Endothelial cell of umbilical vein (primary cell): ENCODE measurements around the gene CANT1. TPM values are rescaled to one million over a fixed set of nuclear protein-coding genes. Genes with fewer than 3 reads are reported as not detected.

Experiments used
- BruUV-seq: library from RNA; stranded (reverse); fragments of 400-500 nt; replicated peaks from 2 replicates; lab custom pipeline; 2021; lab: Mats Ljungman, UMichigan
- CTCF ChIA-PET: fragments of 300-600, 350-600 bp; sonication (Branson Sonifier 250); formaldehyde crosslinking; loops from one replicate; lab custom pipeline; 2021; ENCODE audit warnings: antibody characterized with exemption, inconsistent platforms; lab: Charles Lee
- POLR2A ChIA-PET: fragments of 300-600, 350-600 bp; sonication (Branson Sonifier 250); formaldehyde crosslinking; loops from one replicate; lab custom pipeline; 2021; ENCODE audit warnings: antibody characterized with exemption, inconsistent platforms; lab: Charles Lee
- DNase-seq: peaks from one replicate; pipeline ENCODE4 v3.0.0-alpha.2; 2011; ENCODE audit warnings: low read depth, low spot score
- FAIRE-seq: peaks from 2 replicates; lab custom pipeline; 2011; peaks lifted over from hg19 to GRCh38; lab: Jason Lieb, UNC
- H2AFZ ChIP-seq: 2 replicates; pipeline ENCODE4 v1.6.0; 2012; ENCODE audit warnings: low read depth, low read length, control low read depth, inconsistent platforms
- H3K27ac ChIP-seq: 2 replicates; pipeline ENCODE4 v1.5.1; 2011; ENCODE audit warnings: low read depth, mild to moderate bottlenecking, control low read depth, low read length, moderate library complexity; ENCODE audit not compliant: insufficient read depth
- H3K27me3 ChIP-seq, 2 experiments: 2 replicates each; pipeline versions ENCODE4 v1.6.0 to v1.6.1; 2011; ENCODE audit warnings: low read length in 2 of 2, mixed read lengths in 1 of 2; ENCODE audit not compliant: control insufficient read depth in 2 of 2, insufficient read depth in 2 of 2
- H3K36me3 ChIP-seq, 2 experiments: 2 replicates in 1 of 2; 3 replicates in 1 of 2; pipeline ENCODE4 v1.5.1; 2011; ENCODE audit warnings: low read length in 2 of 2, mild to moderate bottlenecking in 1 of 2, moderate library complexity in 1 of 2; ENCODE audit not compliant: control insufficient read depth in 2 of 2, insufficient read depth in 2 of 2; ENCODE audit errors: extremely low read depth in 1 of 2
- H3K4me1 ChIP-seq: 3 replicates; pipeline ENCODE4 v1.5.1; 2011; ENCODE audit warnings: mild to moderate bottlenecking, low read length; ENCODE audit not compliant: control insufficient read depth, insufficient read depth; ENCODE audit errors: extremely low read depth
- H3K4me2 ChIP-seq: 2 replicates; pipeline ENCODE4 v1.6.1; 2011; ENCODE audit warnings: low read length, control low read depth, mixed read lengths; ENCODE audit not compliant: insufficient read depth
- H3K4me3 ChIP-seq, 3 experiments: fragments of 200-600 bp in 1 of 3; sonication (generic), shearing (Covaris generic) in 1 of 3; replicated peaks in 1 of 3; 2 replicates each; pipeline ENCODE4 v1.5.1; 2011 to 2016; ENCODE audit warnings: control low read depth in 3 of 3, low read length in 3 of 3, mild to moderate bottlenecking in 2 of 3, inconsistent platforms in 1 of 3, low read depth in 1 of 3, moderate library complexity in 1 of 3; ENCODE audit not compliant: insufficient read depth in 1 of 3
- H3K79me2 ChIP-seq: 2 replicates; pipeline ENCODE4 v1.6.0; 2012; ENCODE audit warnings: low read length, inconsistent platforms; ENCODE audit not compliant: control insufficient read depth, insufficient read depth
- H3K9ac ChIP-seq: replicated peaks from 2 replicates; pipeline ENCODE3; 2011; ENCODE audit warnings: low read length, control low read depth; ENCODE audit not compliant: insufficient read depth; ENCODE audit errors: extremely low read depth
- H3K9me1 ChIP-seq: replicated peaks from 3 replicates; pipeline ENCODE4 v1.6.0; 2011; ENCODE audit warnings: mild to moderate bottlenecking, low read length; ENCODE audit not compliant: control insufficient read depth, insufficient read depth; ENCODE audit errors: extremely low read depth
- H3K9me3 ChIP-seq: replicated peaks from 2 replicates; pipeline ENCODE4 v1.5.1; 2012; ENCODE audit warnings: low read length, inconsistent platforms; ENCODE audit not compliant: control insufficient read depth, insufficient read depth
- H4K20me1 ChIP-seq: replicated peaks from 2 replicates; pipeline ENCODE3; 2011; ENCODE audit warnings: mild to moderate bottlenecking, low read length; ENCODE audit not compliant: control insufficient read depth, insufficient read depth; ENCODE audit errors: extremely low read depth
- CTCF ChIP-seq, 2 donors: IDR thresholded peaks; 1 replicate in 1 of 2; 2 replicates in 1 of 2; pipeline ENCODE4 v1.5.1; 2011; ENCODE audit warnings: low read length in 2 of 2, mild to moderate bottlenecking in 2 of 2, moderate library complexity in 2 of 2, control low read depth in 1 of 2, inconsistent platforms in 1 of 2, low read depth in 1 of 2; ENCODE audit not compliant: insufficient read depth in 1 of 2; ENCODE audit errors: extremely low read depth in 1 of 2
- EZH2 ChIP-seq: IDR thresholded peaks from 2 replicates; pipeline ENCODE4 v1.6.1; 2012; ENCODE audit warnings: borderline replicate concordance, low read depth, mild to moderate bottlenecking, moderate library complexity, low read length, inconsistent platforms; ENCODE audit not compliant: severe bottlenecking
- FOS ChIP-seq: IDR thresholded peaks from 2 replicates; pipeline ENCODE4 v1.6.1; 2011; ENCODE audit warnings: mild to moderate bottlenecking, low read length, moderate library complexity, borderline replicate concordance; ENCODE audit not compliant: insufficient read depth
- GATA2 ChIP-seq: IDR thresholded peaks from 2 replicates; pipeline ENCODE4 v1.7.0; 2011; ENCODE audit warnings: low read depth, mild to moderate bottlenecking, moderate library complexity, mixed read lengths, low read length; ENCODE audit not compliant: insufficient read length, insufficient read depth
- JUN ChIP-seq: IDR thresholded peaks from 2 replicates; pipeline ENCODE4 v1.6.1; 2011; ENCODE audit warnings: borderline replicate concordance, low read depth; ENCODE audit not compliant: insufficient read length, insufficient read depth
- MAX ChIP-seq: IDR thresholded peaks from 2 replicates; pipeline ENCODE4 v1.6.1; 2011; ENCODE audit not compliant: insufficient read depth, insufficient read length
- dilution Hi-C: fragments of 300-500 bp; cut with MboI; formaldehyde crosslinking; loops from one replicate; pipeline ENCODE4 v1.15.0; 2019; ENCODE audit warnings: low sequenced_read_pairs; ENCODE audit not compliant: extremely low pct_ligation_motif_present
- intact Hi-C: fragments of 100-400 bp; cut with micrococcal nuclease; formaldehyde crosslinking; loops from one replicate; pipeline ENCODE4 v1.10.0; 2022
- polyA plus RNA-seq, 4 experiments: library from polyadenylated mRNA; depleted of rRNA in 3 of 4; stranded (reverse) in 3 of 4; unstranded in 1 of 4; fragments of >200 nt; gene quantifications; 2 replicates each; pipeline versions ENCODE4 v1.2.1 to v1.2.3, GENCODE V29; 2011 to 2012; ENCODE audit warnings: missing spikeins in 1 of 4
- total RNA-seq: library from RNA; stranded (reverse); gene quantifications from 2 replicates; pipeline ENCODE4 v1.2.3, GENCODE V29; 2021

The CANT1 gene
- total and polyA plus RNA-seq, 2 donors (not counting 3 experiments of a cell fraction or from before 2014, with no cell fraction given), result 85.0 to 93.6 TPM

GRCh38 chr17:78947235-78948149 is 62.1 kb downstream of the CANT1 start:
- H3K4me3 ChIP-seq, result no peak overlapping the region
- POLR2A ChIA-PET, result interaction anchor here (0.6 kb wide), 1 partner anchor 34 kb away, joined by 4 read pairs; no protein-coding TSS in a partner anchor
- no TSS peak for BruUV-seq

More at GRCh38 chr17:78947235-78948149, 62.1 kb downstream of the CANT1 start:
- Histone ChIP-seq H3K9me3 (no peaks in the 10 kb centered on the region), H3K9ac (no peak overlapping the region), H4K20me1 (no peaks in the 10 kb centered on the region), H3K27ac (no peak overlapping the region), H3K4me1 (no peaks in the 10 kb centered on the region), H3K9me1 (no peaks in the 10 kb centered on the region), H3K4me2 (no peak overlapping the region), H3K27me3 (no peaks in the 10 kb centered on the region), H3K36me3 (no peaks in the 10 kb centered on the region), H3K79me2 (no peaks in the 10 kb centered on the region), H2AFZ (peak overlapping the region; percentile 29)
- peak; percentile 28 for FAIRE-seq
- peak; percentile 15 for DNase-seq
- dilution Hi-C loops (no loop called here), intact Hi-C loops (no loop called here)
- CTCF ChIA-PET, result interaction anchor here (1.1 to 1.8 kb wide), 2 partner anchors 23 to 82 kb away, joined by 3 to 4 read pairs; no protein-coding TSS in a partner anchor
- TF ChIP-seq JUN, result no peak
- no peak for TF ChIP-seq FOS
- TF ChIP-seq EZH2, result no peak
- TF ChIP-seq MAX, result no peak
- TF ChIP-seq CTCF (IDR thresholded peaks at IDR 0.05; ENCODE audit: extremely low read depth in 1 of 2, insufficient read depth in 1 of 2, low read depth in 1 of 2, low read length in 2 of 2), result no peak
- no peak for TF ChIP-seq GATA2
